Hepatocyte (in vitro differentiated cells): ENCODE measurements around the gene AMY2B.

ENCODE experiments used
- EZH2 ChIP-seq: fragments of 200-600 bp; sonication (generic); IDR thresholded peaks from 2 replicates; pipeline ENCODE4 v1.6.1; 2016; ENCODE audit warnings: antibody characterized with exemption, mild to moderate bottlenecking, borderline replicate concordance
- EZH2phosphoT487 ChIP-seq: fragments of 200-600 bp; sonication (generic); IDR thresholded peaks from one replicate; pipeline ENCODE4 v1.6.1; 2018; ENCODE audit warnings: antibody characterized with exemption, mild to moderate bottlenecking, low read depth, moderate library complexity; ENCODE audit not compliant: unreplicated experiment, severe bottlenecking
- TF ChIP-seq, protein P1 (sequence below): fragments of 200-600 bp; sonication (generic); IDR thresholded peaks from 2 replicates; pipeline ENCODE4 v1.5.1; 2016; ENCODE audit warnings: antibody characterized with exemption, mild to moderate bottlenecking; ENCODE audit not compliant: poor library complexity

DNA sequence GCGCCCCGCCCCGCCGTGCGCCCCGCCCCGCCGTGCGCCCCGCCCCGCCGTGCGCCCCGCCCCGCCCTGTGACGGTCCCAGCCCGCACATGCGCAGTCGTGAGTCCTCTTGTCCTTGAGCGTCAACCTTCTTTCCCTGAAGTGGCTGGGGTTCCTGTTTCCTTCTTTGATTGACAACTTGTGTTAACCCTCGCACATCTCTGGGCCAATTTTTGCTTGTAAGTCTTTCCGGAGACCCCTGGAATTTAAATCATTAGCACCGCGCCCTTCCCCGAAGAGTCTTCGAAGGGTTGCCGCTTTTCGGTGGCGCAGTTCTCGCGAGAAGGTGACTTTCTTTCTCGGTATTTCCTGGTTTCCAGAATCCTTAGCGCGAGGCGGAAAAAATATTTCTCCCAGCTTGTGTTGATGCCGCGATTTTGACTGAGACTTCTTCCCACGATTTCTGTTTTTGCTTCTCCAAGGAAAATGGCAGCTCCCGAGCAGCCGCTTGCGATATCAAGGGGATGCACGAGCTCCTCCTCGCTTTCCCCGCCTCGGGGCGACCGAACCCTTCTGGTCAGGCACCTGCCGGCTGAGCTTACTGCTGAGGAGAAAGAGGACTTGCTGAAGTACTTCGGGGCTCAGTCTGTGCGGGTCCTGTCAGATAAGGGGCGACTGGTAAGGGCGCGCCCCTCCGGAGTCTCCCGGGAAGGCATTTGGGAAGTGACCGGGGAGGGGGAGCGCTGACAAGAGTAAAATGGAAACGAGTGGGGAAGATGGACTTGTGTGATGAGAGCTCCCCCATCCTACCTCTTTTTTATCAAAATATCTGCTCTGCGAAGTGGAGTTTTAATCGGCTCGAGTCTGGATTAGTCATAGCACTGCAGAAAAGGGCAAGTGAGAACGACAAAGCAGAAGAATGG is 45.5 kb upstream of the AMY2B start, which contains the start of gene RNPC3:
- TF ChIP-seq EZH2 = no peak
- TF ChIP-seq, protein P1, sequence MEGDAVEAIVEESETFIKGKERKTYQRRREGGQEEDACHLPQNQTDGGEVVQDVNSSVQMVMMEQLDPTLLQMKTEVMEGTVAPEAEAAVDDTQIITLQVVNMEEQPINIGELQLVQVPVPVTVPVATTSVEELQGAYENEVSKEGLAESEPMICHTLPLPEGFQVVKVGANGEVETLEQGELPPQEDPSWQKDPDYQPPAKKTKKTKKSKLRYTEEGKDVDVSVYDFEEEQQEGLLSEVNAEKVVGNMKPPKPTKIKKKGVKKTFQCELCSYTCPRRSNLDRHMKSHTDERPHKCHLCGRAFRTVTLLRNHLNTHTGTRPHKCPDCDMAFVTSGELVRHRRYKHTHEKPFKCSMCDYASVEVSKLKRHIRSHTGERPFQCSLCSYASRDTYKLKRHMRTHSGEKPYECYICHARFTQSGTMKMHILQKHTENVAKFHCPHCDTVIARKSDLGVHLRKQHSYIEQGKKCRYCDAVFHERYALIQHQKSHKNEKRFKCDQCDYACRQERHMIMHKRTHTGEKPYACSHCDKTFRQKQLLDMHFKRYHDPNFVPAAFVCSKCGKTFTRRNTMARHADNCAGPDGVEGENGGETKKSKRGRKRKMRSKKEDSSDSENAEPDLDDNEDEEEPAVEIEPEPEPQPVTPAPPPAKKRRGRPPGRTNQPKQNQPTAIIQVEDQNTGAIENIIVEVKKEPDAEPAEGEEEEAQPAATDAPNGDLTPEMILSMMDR = peak; percentile 4
- TF ChIP-seq EZH2phosphoT487 = no peak
